GM19328 (cell line): Measurements from ENCODE around the gene ITGAV.

ENCODE experiments used
- ATAC-seq: cut with Tn5 transposase; IDR thresholded peaks from one replicate; pipeline ENCODE4 v1.9.1; 2021; ENCODE audit warnings: mild to moderate bottlenecking, moderate library complexity; ENCODE audit not compliant: unreplicated experiment

ITGAV gene

GRCh38 chr2:186611526-186611925, 21.7 kb downstream of the ITGAV start:
- no peak for ATAC-seq

DNA sequence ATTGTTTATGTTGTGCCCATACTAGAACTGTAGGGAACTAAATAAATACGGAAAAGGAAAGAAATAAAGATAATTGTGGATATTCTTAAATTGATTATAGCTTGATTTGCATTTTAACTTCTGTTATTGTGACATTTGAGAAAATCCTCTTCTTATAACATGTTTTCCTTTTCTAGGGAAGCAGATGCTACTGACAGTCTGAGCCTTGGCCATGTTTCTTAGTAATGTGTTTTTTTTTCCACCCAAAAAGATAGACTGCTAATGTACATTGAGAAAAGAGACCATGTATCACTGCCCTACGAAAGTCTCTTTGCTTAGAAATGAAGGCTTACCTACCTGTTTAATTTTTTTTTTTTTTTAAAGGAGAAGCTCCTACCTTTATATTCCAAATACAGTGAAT, 22.2 kb downstream of the ITGAV start:
- ATAC-seq, result no peak

DNA sequence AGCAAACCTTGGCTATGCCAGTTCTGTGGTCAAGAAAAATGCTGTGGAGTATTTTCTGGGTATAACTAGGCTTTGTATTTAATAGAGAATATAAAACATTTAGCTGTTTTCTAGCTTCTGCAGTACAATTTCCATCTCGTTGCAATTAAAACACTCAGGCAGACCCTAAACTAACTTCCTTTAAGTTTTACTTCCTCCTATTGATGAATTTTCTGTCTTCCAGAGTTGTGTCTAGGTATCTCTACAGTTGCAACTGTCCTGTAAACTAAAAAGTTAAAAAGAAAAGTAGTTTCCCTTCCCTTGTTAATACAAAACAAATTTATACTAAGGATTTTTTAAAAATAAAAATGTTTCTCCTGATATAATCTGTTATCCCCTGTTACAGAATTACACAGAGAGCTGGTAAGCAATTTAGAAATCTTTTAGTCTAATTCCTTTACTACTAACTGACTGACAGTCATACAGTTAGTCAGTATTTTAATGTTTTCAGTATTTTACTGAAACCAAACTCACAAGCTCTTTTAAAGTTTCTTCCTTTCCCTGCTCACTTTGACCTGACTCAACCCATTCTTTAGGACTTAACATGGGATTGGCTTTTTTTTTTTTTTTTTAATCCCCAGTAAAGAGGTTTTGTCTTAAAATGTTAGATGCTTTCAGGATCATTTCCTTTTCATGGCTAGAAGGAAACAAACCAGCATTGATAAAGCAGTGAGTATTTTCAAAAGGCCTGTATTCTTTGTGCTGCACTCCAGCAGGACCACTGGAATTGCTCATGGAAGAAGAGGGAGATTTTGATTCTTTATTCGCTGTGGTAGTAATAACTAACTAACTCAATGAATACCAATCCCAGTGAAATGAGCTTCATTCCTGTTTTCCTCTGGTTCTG, 22.9 kb downstream of the ITGAV start:
- ATAC-seq, result no peak

GRCh38 chr2:186614373-186614772, 24.5 kb downstream of the ITGAV start:
- ATAC-seq, result no peak

DNA sequence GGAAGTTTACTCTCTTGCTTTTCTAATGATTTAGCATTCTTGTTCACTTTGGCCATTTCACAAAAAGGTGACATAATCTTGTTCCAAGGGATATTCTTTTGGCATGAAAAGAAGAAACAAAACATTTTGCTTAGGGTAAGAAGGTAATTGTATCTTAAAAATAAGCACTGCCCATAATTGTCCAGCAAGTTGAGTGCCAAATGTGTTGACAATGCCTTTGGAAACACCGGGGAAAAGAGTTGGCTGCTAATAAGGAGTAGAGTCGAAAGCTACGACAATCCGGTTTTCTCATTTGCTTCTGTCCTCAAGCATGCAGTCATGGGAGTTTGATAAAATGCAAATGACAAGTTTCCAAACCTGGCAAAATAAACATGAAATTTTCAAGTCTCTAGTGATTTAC, 27.3 kb downstream of the ITGAV start:
- no peak for ATAC-seq

DNA sequence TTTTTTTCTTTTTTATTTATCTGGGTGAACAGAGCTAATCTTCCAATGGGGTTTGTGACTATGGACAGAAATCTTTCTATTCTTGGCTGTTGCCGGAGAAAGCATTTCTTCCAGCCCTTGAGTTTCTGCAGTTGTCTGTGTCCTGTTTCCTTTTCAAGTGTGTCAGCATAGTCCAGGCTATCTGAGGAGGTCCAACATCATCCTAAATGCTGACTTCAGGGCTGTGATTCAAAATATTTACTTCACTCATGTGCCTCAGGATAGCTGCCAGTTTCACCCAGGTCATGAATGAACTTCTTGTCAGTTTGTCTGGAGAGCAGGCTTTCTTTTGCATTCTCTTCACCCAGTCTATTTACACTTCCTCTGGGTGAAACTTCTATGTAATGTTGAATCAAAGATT, 27.9 kb downstream of the ITGAV start:
- ATAC-seq, result no peak

- ATAC-seq, result no peak
Measured at GRCh38 chr2:186618696-186619095, 28.8 kb downstream of the ITGAV start.

DNA sequence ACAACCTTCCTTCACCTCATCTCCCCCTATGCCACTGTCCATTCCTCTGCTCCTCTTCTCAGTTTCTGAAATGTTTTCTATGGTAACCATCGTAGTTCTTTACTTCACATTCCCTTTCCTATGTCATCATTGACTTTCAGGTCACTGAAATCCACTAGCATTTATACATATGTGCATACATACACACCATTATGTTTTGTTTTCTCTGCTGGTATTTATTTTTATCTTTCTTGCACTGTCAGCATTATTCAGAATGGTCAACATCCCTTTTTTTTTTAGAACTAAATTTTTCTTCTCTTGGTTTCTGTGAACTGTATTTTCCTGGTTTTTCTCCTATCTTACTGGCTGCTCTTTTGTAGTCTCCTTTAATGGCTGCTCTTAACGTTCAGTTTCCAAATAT, 33.2 kb downstream of the ITGAV start:
- ATAC-seq, result no peak

DNA sequence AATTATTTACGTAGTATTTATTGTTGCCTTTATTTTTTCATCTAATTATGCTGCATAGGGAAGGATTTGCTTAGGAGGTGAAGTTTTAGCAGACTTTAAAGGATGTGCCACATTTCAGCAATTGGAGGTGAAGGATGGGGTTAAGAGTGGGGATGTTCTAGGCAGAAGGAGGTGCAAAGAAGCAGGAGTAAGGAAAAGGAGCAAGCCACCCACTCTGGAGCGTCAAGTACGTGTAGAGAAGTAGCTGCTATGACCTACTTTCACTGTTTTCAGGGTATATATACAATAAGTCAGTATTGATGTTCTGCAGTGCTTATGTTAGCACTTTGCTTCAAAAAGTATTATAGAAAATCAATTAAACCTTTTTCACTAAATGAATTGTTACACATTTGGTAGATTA, 34.4 kb downstream of the ITGAV start:
- ATAC-seq, result no peak

- no peak for ATAC-seq
Measured at GRCh38 chr2:186629250-186629996, 39.6 kb downstream of the ITGAV start.

DNA sequence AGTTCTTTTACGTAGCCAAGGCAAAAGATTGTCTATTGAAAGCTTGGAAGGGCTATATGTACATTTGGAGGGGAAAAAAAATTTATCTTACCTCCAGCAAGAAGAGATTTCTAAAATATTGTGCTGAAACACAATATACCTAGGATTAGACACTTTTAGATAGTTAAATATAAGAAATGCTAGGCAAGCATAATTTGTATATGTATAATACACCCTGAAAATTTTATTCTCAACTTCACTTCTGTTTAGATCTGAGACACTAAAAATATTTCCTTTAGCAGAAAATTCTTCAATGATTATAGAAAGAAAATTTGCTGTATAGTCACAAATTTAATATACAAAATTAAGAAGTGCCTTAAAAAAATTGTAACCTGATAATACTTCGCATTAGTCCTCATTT, 42.6 kb downstream of the ITGAV start:
- no peak for ATAC-seq

- ATAC-seq, result no peak
Measured at GRCh38 chr2:186634701-186635100, 44.8 kb downstream of the ITGAV start.

GRCh38 chr2:186636800-186637496, 47.1 kb downstream of the ITGAV start:
- no peak for ATAC-seq

GRCh38 chr2:186637497-186637800, 47.6 kb downstream of the ITGAV start:
- no peak for ATAC-seq

GRCh38 chr2:186639939-186640338, 50.1 kb downstream of the ITGAV start:
- no peak for ATAC-seq

GRCh38 chr2:186641132-186641806, 51.4 kb downstream of the ITGAV start:
- ATAC-seq, result no peak

GRCh38 chr2:186641807-186642321, 52.0 kb downstream of the ITGAV start:
- peak; percentile 79 for ATAC-seq

GRCh38 chr2:186644791-186645190, 54.9 kb downstream of the ITGAV start:
- no peak for ATAC-seq

- ATAC-seq, result no peak
Measured at GRCh38 chr2:186645999-186646398, 56.1 kb downstream of the ITGAV start.

DNA sequence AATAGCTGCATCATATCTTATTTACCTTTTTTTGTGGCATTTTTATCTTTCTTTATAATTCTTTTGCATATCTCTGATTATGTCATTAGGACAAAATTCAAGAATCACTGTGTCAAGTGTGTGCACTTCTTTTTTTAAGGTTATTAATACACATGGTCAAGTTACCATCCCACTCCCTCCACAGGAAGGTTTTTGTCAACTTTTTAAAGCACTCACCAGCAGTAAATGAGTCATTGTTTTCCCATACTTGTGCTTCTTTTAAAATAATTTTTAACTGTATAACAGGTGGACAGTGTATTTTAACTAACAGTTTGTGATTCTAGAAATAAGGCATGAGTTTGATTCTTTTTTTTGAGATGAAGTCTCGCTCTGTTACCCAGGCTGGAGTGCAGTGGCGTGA, 58.3 kb downstream of the ITGAV start:
- no peak for ATAC-seq

- ATAC-seq, result no peak
Measured at GRCh38 chr2:186653511-186653910, 63.7 kb downstream of the ITGAV start.
